Body of pancreas (tissue), 4 donors: ENCODE measurements around the gene KCNJ14.

Experiments
- POLR2A ChIP-seq, 3 donors: fragments of 450-650 bp; IDR thresholded peaks; one replicate each; pipeline ENCODE4 v1.6.1; 2016; ENCODE audit warnings: antibody characterized with exemption in 3 of 3, mild to moderate bottlenecking in 2 of 3
- TF ChIP-seq, protein P1 (sequence below), 7 experiments: fragments of 450-650 bp in 4 of 7; fragments of 200-600 bp in 3 of 7; sonication (generic) in 3 of 7; IDR thresholded peaks; one replicate each; pipeline ENCODE4 v1.5.1; 2016 to 2019; ENCODE audit warnings: antibody characterized with exemption in 7 of 7

DNA sequence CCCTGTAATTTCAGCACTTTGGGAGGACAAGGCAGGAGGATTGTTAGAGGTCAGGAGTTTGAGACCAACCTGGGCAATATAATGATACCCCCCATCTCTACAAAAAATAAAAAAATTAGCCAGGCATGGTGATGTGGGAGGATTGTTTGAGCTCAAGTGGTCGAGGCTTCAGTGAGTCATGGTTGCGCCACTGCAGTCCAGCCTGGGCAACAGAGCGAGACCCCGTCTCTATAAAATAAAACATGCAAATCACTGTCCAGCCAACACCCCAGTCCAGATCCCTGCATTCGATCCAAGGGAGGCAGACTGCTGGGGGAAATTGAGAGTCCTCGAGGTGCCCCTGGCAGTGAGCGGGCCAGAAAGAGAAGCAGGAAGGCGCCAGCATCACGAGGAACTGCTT is 20.8 kb downstream of the KCNJ14 start:
- no peak for TF ChIP-seq POLR2A (IDR thresholded peaks at IDR 0.05)
- TF ChIP-seq, protein P1, sequence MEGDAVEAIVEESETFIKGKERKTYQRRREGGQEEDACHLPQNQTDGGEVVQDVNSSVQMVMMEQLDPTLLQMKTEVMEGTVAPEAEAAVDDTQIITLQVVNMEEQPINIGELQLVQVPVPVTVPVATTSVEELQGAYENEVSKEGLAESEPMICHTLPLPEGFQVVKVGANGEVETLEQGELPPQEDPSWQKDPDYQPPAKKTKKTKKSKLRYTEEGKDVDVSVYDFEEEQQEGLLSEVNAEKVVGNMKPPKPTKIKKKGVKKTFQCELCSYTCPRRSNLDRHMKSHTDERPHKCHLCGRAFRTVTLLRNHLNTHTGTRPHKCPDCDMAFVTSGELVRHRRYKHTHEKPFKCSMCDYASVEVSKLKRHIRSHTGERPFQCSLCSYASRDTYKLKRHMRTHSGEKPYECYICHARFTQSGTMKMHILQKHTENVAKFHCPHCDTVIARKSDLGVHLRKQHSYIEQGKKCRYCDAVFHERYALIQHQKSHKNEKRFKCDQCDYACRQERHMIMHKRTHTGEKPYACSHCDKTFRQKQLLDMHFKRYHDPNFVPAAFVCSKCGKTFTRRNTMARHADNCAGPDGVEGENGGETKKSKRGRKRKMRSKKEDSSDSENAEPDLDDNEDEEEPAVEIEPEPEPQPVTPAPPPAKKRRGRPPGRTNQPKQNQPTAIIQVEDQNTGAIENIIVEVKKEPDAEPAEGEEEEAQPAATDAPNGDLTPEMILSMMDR (IDR thresholded peaks at IDR 0.05): no peak
